Bronchial epithelial cell (primary cell): ENCODE data around the gene AGTPBP1. TPM values are rescaled to one million over a fixed set of nuclear protein-coding genes. Genes with fewer than 3 reads are reported as not detected.

Source experiments
- DNase-seq: peaks from one replicate; pipeline ENCODE4 v3.0.0-alpha.2; 2010; ENCODE audit warnings: low read depth
- FAIRE-seq: peaks from 2 replicates; lab custom pipeline; 2011; peaks lifted over from hg19 to GRCh38; lab: Jason Lieb, UNC
- H3K27me3 ChIP-seq: 2 replicates; pipeline ENCODE4 v1.5.1; 2011; ENCODE audit warnings: low read length; ENCODE audit not compliant: control insufficient read depth, insufficient read depth
- H3K36me3 ChIP-seq: 2 replicates; pipeline ENCODE4 v1.5.1; 2011; ENCODE audit warnings: low read length; ENCODE audit not compliant: control insufficient read depth, insufficient read depth
- H3K4me3 ChIP-seq: 2 replicates; pipeline ENCODE4 v1.5.1; 2011; ENCODE audit warnings: mild to moderate bottlenecking, low read depth, low read length, control low read depth
- CTCF ChIP-seq: IDR thresholded peaks from 2 replicates; pipeline ENCODE4 v1.5.1; 2011; ENCODE audit warnings: mild to moderate bottlenecking, moderate library complexity, low read length, control low read depth, inconsistent platforms; ENCODE audit not compliant: insufficient read depth, severe bottlenecking
- total RNA-seq: library from RNA; depleted of rRNA; stranded (reverse); fragments of >200 nt; gene quantifications from 2 replicates; pipeline ENCODE4 v1.2.1, GENCODE V29; 2014

Gene AGTPBP1
- total RNA-seq, 1 donor from 2014 or later: 24.2 TPM

GRCh38 chr9:85688361-85688760, 53.4 kb downstream of the AGTPBP1 start:
- FAIRE-seq: no peak

GRCh38 chr9:85685081-85685480, 56.7 kb downstream of the AGTPBP1 start:
- no peak for TF ChIP-seq CTCF
- FAIRE-seq: no peak
- H3K27me3 ChIP-seq: no peaks in the 10 kb centered on the region
- no peaks in the 10 kb centered on the region for H3K36me3 ChIP-seq
- DNase-seq: no peak
- H3K4me3 ChIP-seq: no peak overlapping the region

More at GRCh38 chr9:85688361-85688760, 53.4 kb downstream of the AGTPBP1 start:
- no peaks in the 10 kb centered on the region for H3K27me3 ChIP-seq
- no peak overlapping the region for H3K4me3 ChIP-seq
- TF ChIP-seq CTCF: no peak
- no peaks in the 10 kb centered on the region for H3K36me3 ChIP-seq
- DNase-seq: no peak

GRCh38 chr9:85676790-85677189, 65.0 kb downstream of the AGTPBP1 start:
- Histone ChIP-seq H3K27me3 (no peaks in the 10 kb centered on the region), H3K4me3 (no peak overlapping the region), H3K36me3 (no peaks in the 10 kb centered on the region)
- TF ChIP-seq CTCF: no peak
- no peak for FAIRE-seq
- no peak for DNase-seq

GRCh38 chr9:85667374-85667773, 74.4 kb downstream of the AGTPBP1 start:
- Histone ChIP-seq H3K27me3 (no peaks in the 10 kb centered on the region), H3K36me3 (no peaks in the 10 kb centered on the region), H3K4me3 (no peak overlapping the region)
- TF ChIP-seq CTCF: no peak
- DNase-seq (no peak), FAIRE-seq (no peak)

- no peaks in the 10 kb centered on the region for H3K36me3 ChIP-seq
- H3K4me3 ChIP-seq: no peak overlapping the region
- no peaks in the 10 kb centered on the region for H3K27me3 ChIP-seq
- DNase-seq (no peak), FAIRE-seq (no peak)
- TF ChIP-seq CTCF: no peak
These were observed 75.7 kb downstream of the AGTPBP1 start for GRCh38 chr9:85666086-85666485.

- no peaks in the 10 kb centered on the region for H3K27me3 ChIP-seq
- DNase-seq (no peak), FAIRE-seq (no peak)
- TF ChIP-seq CTCF: no peak
- no peak overlapping the region for H3K4me3 ChIP-seq
- H3K36me3 ChIP-seq: no peaks in the 10 kb centered on the region
These were observed 79.2 kb downstream of the AGTPBP1 start for GRCh38 chr9:85662573-85662972.
